Measurements from ENCODE around the gene WDR81. TPM values are rescaled to one million over a fixed set of nuclear protein-coding genes. Genes with fewer than 3 reads are reported as not detected.
A peak's percentile ranks its signal among the peaks of the same experiment; 100 is the strongest.
"Not testable (repeated sequence)": the region's sequence is repeated elsewhere in the genome, so short reads cannot be mapped to it uniquely, and the experiment has no call there.

The WDR81 gene
- total RNA-seq, 1 experiment from 2014 or later, result 14.3 TPM

GRCh38 chr17:1746975-1747543 is 22.6 kb downstream of the WDR81 start:
- Histone ChIP-seq H3K36me3 (replicated peaks; ENCODE audit: control insufficient read depth, insufficient read depth, low read length) (no peaks in the 10 kb centered on the region), H3K4me3 (ENCODE audit: insufficient read depth, low read depth, low read length) (no peak overlapping the region), H3K27me3 (ENCODE audit: control insufficient read depth, insufficient read depth, low read length) (no peaks in the 10 kb centered on the region)
- DNase-seq, result peak; percentile 90

- no peaks in the 10 kb centered on the region for H3K36me3 ChIP-seq (replicated peaks; ENCODE audit: control insufficient read depth, insufficient read depth, low read length)
- H3K4me3 ChIP-seq (ENCODE audit: insufficient read depth, low read depth, low read length), result no peak overlapping the region
- no peaks in the 10 kb centered on the region for H3K27me3 ChIP-seq (ENCODE audit: control insufficient read depth, insufficient read depth, low read length)
- no peak for DNase-seq
Measured at GRCh38 chr17:1750628-1751027, 26.1 kb downstream of the WDR81 start.

- DNase-seq, result peak; percentile 84
- Histone ChIP-seq H3K36me3 (replicated peaks; ENCODE audit: control insufficient read depth, insufficient read depth, low read length) (no peaks in the 10 kb centered on the region), H3K4me3 (ENCODE audit: insufficient read depth, low read depth, low read length) (no peak overlapping the region)
Measured at GRCh38 chr17:1752425-1753262, 28.1 kb downstream of the WDR81 start.

GRCh38 chr17:1753767-1754429 is 29.4 kb downstream of the WDR81 start:
- H3K27me3 ChIP-seq (ENCODE audit: control insufficient read depth, insufficient read depth, low read length), result no peaks in the 10 kb centered on the region
- H3K36me3 ChIP-seq (replicated peaks; ENCODE audit: control insufficient read depth, insufficient read depth, low read length), result no peaks in the 10 kb centered on the region
- peak; percentile 72 for DNase-seq
- H3K4me3 ChIP-seq (ENCODE audit: insufficient read depth, low read depth, low read length), result no peak overlapping the region

More at GRCh38 chr17:1752425-1753262, 28.1 kb downstream of the WDR81 start:
- no peaks in the 10 kb centered on the region for H3K27me3 ChIP-seq (ENCODE audit: control insufficient read depth, insufficient read depth, low read length)

- Histone ChIP-seq H3K27me3 (ENCODE audit: control insufficient read depth, insufficient read depth, low read length) (no peaks in the 10 kb centered on the region), H3K36me3 (replicated peaks; ENCODE audit: control insufficient read depth, insufficient read depth, low read length) (no peaks in the 10 kb centered on the region), H3K4me3 (ENCODE audit: insufficient read depth, low read depth, low read length) (no peak overlapping the region)
- peak; percentile 76 for DNase-seq
Measured at GRCh38 chr17:1754430-1755112, 30.1 kb downstream of the WDR81 start.

- Histone ChIP-seq H3K4me3 (ENCODE audit: insufficient read depth, low read depth, low read length) (no peak overlapping the region), H3K27me3 (ENCODE audit: control insufficient read depth, insufficient read depth, low read length) (no peaks in the 10 kb centered on the region), H3K36me3 (replicated peaks; ENCODE audit: control insufficient read depth, insufficient read depth, low read length) (no peaks in the 10 kb centered on the region)
- peak; percentile 62 for DNase-seq
Measured at GRCh38 chr17:1755252-1755826, 30.8 kb downstream of the WDR81 start.

- no peak overlapping the region for H3K4me3 ChIP-seq (ENCODE audit: insufficient read depth, low read depth, low read length)
- H3K27me3 ChIP-seq (ENCODE audit: control insufficient read depth, insufficient read depth, low read length), result no peaks in the 10 kb centered on the region
- no peaks in the 10 kb centered on the region for H3K36me3 ChIP-seq (replicated peaks; ENCODE audit: control insufficient read depth, insufficient read depth, low read length)
- DNase-seq, result peak; percentile 65
Measured at GRCh38 chr17:1755827-1756262, 31.3 kb downstream of the WDR81 start.

GRCh38 chr17:1758807-1759206 is 34.3 kb downstream of the WDR81 start:
- no peak for DNase-seq

GRCh38 chr17:1759529-1759928 is 35.0 kb downstream of the WDR81 start:
- DNase-seq, result no peak
- H3K4me3 ChIP-seq (ENCODE audit: insufficient read depth, low read depth, low read length), result no peak overlapping the region
- no peaks in the 10 kb centered on the region for H3K27me3 ChIP-seq (ENCODE audit: control insufficient read depth, insufficient read depth, low read length)
- no peaks in the 10 kb centered on the region for H3K36me3 ChIP-seq (replicated peaks; ENCODE audit: control insufficient read depth, insufficient read depth, low read length)

More at GRCh38 chr17:1758807-1759206, 34.3 kb downstream of the WDR81 start:
- H3K4me3 ChIP-seq (ENCODE audit: insufficient read depth, low read depth, low read length), result no peak overlapping the region
- no peaks in the 10 kb centered on the region for H3K36me3 ChIP-seq (replicated peaks; ENCODE audit: control insufficient read depth, insufficient read depth, low read length)
- no peaks in the 10 kb centered on the region for H3K27me3 ChIP-seq (ENCODE audit: control insufficient read depth, insufficient read depth, low read length)

GRCh38 chr17:1762233-1762900 is 37.9 kb downstream of the WDR81 start:
- no peaks in the 10 kb centered on the region for H3K27me3 ChIP-seq (ENCODE audit: control insufficient read depth, insufficient read depth, low read length)
- H3K4me3 ChIP-seq (ENCODE audit: insufficient read depth, low read depth, low read length), result peak overlapping the region; percentile 16
- no peaks in the 10 kb centered on the region for H3K36me3 ChIP-seq (replicated peaks; ENCODE audit: control insufficient read depth, insufficient read depth, low read length)
- DNase-seq, result peak; percentile 74

- Histone ChIP-seq H3K4me3 (ENCODE audit: insufficient read depth, low read depth, low read length) (peak overlapping the region; percentile 16), H3K36me3 (replicated peaks; ENCODE audit: control insufficient read depth, insufficient read depth, low read length) (no peaks in the 10 kb centered on the region), H3K27me3 (ENCODE audit: control insufficient read depth, insufficient read depth, low read length) (no peaks in the 10 kb centered on the region)
- peak; percentile 75 for DNase-seq
Measured at GRCh38 chr17:1762901-1763898, 38.7 kb downstream of the WDR81 start.

- H3K36me3 ChIP-seq (replicated peaks; ENCODE audit: control insufficient read depth, insufficient read depth, low read length), result no peaks in the 10 kb centered on the region
- H3K4me3 ChIP-seq (ENCODE audit: insufficient read depth, low read depth, low read length), result no peak overlapping the region
- DNase-seq, result peak; percentile 34
- H3K27me3 ChIP-seq (ENCODE audit: control insufficient read depth, insufficient read depth, low read length), result no peaks in the 10 kb centered on the region
Measured at GRCh38 chr17:1764284-1764683, 39.8 kb downstream of the WDR81 start.

GRCh38 chr17:1764705-1765104 is 40.2 kb downstream of the WDR81 start:
- not testable (repeated sequence) for DNase-seq; H3K4me3 ChIP-seq (ENCODE audit: insufficient read depth, low read depth, low read length); H3K27me3 ChIP-seq (ENCODE audit: control insufficient read depth, insufficient read depth, low read length)

More at GRCh38 chr17:1764705-1765104, 40.2 kb downstream of the WDR81 start:
- not testable (repeated sequence) for H3K36me3 ChIP-seq (replicated peaks; ENCODE audit: control insufficient read depth, insufficient read depth, low read length)
